ENCODE results near the gene SNAPC3.
"Not testable (repeated sequence)": the region's sequence is repeated elsewhere in the genome, so short reads cannot be mapped to it uniquely, and the experiment has no call there.

DNA sequence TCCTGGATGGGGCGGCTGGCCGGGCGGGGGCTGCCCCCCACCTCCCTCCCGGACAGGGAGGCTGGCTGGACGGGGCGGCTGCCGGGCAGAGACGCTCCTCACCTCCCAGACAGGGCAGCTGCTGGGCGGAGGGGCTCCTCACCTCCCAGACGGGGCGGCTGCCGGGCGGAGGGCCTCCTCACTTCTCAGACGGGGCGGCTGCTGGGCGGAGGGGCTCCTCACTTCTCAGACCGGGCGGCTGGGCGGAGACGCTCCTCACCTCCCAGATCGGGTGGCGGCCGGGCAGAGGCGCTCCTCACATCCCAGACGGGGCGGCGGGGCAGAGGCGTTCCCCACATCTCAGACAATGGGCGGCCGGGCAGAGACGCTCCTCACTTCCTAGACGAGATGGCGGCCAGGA is 19.6 kb downstream of the SNAPC3 start:
- TF ChIP-seq, protein P1, sequence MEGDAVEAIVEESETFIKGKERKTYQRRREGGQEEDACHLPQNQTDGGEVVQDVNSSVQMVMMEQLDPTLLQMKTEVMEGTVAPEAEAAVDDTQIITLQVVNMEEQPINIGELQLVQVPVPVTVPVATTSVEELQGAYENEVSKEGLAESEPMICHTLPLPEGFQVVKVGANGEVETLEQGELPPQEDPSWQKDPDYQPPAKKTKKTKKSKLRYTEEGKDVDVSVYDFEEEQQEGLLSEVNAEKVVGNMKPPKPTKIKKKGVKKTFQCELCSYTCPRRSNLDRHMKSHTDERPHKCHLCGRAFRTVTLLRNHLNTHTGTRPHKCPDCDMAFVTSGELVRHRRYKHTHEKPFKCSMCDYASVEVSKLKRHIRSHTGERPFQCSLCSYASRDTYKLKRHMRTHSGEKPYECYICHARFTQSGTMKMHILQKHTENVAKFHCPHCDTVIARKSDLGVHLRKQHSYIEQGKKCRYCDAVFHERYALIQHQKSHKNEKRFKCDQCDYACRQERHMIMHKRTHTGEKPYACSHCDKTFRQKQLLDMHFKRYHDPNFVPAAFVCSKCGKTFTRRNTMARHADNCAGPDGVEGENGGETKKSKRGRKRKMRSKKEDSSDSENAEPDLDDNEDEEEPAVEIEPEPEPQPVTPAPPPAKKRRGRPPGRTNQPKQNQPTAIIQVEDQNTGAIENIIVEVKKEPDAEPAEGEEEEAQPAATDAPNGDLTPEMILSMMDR (conservative IDR thresholded peaks at IDR 0.05; ENCODE audit: low read length): not testable (repeated sequence)
- not testable (repeated sequence) for TF ChIP-seq EZH2phosphoT487 (IDR thresholded peaks at IDR 0.05; ENCODE audit: borderline replicate concordance, low read depth, low read length)

Measured in OCI-LY7 (cell line).